GM23248 (cell line): Measurements from ENCODE around the gene TNFAIP3.

Experiments used
- EZH2 ChIP-seq: fragments of 200-600 bp; sonication (generic); IDR thresholded peaks from 2 replicates; pipeline ENCODE4 v1.6.1; 2018; ENCODE audit warnings: antibody characterized with exemption, mild to moderate bottlenecking; ENCODE audit not compliant: insufficient read depth, poor library complexity, severe bottlenecking
- EZH2phosphoT487 ChIP-seq: fragments of 200-600 bp; sonication (generic); IDR thresholded peaks from 2 replicates; pipeline ENCODE4 v1.6.1; 2018; ENCODE audit warnings: antibody characterized with exemption, moderate library complexity, mild to moderate bottlenecking, low read depth; ENCODE audit not compliant: insufficient read depth

DNA sequence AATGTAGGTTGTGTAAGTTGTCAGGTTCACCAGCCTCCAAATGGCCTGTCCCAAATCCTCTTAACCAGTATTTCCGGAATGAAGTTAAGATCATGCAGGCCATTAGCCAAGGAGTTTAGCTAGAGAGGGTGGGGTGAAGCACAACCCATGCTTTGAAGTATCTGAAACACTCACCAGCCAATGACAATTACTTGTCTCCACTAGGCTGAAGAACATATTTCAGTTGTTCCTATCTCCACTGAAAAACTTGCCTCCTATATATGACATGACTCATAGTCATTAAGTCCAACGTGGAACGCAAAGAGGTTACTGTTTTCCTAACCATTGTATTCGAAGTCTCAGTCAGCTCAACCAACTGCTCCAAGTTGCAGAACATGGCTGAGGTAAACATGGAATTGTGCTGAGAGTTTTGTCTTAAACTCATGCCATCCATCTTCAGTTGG is 37.4 kb upstream of the TNFAIP3 start:
- TF ChIP-seq EZH2 (no peak), EZH2phosphoT487 (no peak)
